Measurements from ENCODE around the gene FAM193A. TPM values are rescaled to one million over a fixed set of nuclear protein-coding genes. Genes with fewer than 3 reads are reported as not detected.
"Not testable (repeated sequence)": the region's sequence is repeated elsewhere in the genome, so short reads cannot be mapped to it uniquely, and the experiment has no call there.

Gene FAM193A, protein sequence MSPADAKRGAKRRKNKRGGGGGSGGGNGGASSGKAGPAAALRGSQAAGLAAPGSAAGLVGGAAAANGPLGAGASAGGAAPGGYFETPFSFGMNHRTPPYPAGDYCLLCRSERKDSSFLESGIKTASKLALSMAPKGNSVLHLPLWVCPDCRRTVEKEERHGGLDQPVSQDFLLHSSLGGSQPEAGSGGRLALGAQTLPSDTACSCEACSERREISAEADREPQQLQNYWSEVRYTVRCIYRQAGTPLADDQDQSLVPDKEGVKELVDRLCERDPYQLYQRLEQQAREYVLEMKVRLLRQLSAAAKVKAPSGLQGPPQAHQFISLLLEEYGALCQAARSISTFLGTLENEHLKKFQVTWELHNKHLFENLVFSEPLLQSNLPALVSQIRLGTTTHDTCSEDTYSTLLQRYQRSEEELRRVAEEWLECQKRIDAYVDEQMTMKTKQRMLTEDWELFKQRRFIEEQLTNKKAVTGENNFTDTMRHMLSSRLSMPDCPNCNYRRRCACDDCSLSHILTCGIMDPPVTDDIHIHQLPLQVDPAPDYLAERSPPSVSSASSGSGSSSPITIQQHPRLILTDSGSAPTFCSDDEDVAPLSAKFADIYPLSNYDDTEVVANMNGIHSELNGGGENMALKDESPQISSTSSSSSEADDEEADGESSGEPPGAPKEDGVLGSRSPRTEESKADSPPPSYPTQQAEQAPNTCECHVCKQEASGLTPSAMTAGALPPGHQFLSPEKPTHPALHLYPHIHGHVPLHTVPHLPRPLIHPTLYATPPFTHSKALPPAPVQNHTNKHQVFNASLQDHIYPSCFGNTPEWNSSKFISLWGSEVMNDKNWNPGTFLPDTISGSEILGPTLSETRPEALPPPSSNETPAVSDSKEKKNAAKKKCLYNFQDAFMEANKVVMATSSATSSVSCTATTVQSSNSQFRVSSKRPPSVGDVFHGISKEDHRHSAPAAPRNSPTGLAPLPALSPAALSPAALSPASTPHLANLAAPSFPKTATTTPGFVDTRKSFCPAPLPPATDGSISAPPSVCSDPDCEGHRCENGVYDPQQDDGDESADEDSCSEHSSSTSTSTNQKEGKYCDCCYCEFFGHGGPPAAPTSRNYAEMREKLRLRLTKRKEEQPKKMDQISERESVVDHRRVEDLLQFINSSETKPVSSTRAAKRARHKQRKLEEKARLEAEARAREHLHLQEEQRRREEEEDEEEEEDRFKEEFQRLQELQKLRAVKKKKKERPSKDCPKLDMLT (N-terminal part only)
- polyA plus RNA-seq (2013, experiment 1 of 2; ENCODE audit: insufficient read length), result 14.7 TPM
- 14.6 TPM for polyA plus RNA-seq (2013, experiment 2 of 2; ENCODE audit: insufficient read length)

DNA sequence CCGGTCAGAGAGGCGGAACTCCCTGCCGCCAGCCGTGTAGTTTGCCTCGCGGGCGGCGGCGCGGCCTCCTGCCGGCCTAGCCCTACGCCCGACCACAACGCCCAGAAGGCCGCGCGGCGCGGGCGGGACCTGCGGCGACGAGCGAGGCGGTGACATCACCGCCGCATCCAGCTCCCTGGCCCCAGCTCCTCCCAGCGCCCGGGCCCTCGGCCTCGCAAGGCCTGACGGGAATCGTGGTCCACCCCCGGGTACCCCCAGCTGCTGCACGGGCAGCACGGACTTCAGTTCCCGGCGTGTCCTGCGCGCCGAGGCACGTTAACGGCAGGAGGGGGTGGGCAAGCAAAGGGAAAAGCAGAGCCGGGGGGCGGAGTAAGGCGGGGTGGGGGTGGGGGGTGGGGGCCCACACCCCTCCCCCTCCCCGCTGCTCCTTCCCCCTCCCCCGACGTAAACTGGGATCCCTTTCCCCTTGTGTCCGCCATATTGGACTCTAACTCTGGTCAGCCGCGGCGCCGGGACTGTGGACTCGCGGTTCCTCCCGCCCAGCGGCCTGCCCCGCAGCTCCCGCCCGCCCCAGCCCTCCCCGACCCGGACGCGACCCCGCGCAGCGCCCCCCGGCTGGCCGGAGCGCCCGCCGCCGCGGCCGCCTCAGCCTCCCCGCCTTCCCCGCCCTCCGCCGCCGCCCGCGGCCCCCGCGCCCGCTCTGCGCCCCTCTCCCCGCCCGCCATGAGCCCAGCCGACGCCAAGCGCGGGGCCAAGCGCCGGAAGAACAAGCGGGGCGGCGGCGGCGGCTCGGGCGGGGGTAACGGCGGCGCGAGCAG lies at the start of gene FAM193A:
FAM193A (plus strand) TSS at position 455 of the 818 bp plus-strand sequence; CDS start at position 724, 269 bp downstream.
- DNase-seq, result peak; percentile 100

DNA sequence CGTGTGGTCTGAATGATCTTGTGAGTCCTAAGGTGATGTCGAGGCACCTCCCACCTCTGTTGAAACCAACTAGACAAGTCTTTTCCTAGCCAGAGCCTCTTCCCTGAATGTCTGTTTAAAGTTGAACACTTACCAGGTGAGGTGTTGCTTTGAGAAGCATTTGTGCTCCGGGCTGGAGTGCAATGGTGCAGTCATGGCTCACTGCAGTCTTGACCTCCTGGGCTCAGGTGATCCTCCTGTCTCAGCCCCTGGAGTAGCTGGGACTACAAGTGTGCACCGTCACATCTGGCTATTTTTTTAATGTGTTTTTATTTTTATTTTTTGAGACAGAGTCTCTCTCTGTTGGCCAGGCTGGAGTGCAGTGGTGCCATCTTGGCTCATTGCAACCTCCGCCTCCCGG lies 49.5 kb upstream of the FAM193A start:
- DNase-seq, result no peak

DNA sequence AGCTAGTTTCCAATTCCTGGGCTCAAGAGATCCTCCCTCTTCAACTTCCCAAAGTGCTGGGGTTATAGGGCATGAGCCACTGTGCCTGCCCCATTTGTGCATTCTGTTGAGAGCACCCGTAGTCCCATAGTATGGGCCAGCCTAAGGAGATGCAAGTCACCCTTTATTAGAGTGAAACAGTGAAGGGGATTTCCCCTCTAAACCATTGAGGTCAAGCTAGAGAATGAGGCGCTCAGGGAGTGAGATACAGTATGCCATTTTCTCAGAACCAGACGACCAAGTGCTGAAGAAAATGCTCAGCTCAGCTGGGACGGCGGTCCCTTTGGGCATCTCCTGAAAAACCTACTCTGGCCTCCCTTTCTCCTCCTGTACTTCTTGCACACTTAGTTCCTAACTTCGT lies 48.8 kb upstream of the FAM193A start:
- DNase-seq, result no peak

DNA sequence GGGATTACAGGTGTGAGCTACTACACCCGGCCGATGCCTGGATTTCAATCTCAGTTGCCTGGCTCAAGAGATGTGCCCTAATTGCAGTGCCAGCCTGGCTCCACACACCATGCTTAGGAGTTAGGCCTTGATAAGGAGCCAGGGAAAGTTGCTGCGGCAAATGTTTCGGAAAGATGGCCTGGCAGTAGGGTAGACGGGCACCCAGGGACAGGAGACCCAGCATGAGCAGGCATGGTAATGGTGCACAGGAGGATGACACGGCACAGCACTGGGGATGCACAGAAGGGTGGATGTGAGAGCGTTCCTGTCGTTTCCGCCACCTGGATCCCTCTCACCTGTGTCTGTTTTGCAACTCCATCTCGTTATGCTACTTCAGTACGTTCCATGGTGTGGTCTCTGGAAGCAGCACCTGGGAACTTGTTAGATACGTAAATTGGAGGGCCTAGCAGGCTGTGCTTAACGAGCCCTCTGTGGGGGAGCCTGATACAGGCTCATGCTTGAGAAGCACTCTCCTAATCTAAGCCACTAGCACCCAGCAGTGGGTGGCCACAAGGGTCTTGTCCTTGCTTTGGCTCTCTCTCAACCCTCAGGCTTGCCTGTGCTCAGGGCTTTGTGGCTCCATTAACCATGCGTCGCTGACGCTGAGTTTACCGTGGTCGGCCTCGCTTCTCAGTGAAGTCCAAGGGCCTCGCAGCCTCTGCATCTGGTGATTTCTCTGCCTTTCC lies 47.2 kb upstream of the FAM193A start:
- no peak for DNase-seq

DNA sequence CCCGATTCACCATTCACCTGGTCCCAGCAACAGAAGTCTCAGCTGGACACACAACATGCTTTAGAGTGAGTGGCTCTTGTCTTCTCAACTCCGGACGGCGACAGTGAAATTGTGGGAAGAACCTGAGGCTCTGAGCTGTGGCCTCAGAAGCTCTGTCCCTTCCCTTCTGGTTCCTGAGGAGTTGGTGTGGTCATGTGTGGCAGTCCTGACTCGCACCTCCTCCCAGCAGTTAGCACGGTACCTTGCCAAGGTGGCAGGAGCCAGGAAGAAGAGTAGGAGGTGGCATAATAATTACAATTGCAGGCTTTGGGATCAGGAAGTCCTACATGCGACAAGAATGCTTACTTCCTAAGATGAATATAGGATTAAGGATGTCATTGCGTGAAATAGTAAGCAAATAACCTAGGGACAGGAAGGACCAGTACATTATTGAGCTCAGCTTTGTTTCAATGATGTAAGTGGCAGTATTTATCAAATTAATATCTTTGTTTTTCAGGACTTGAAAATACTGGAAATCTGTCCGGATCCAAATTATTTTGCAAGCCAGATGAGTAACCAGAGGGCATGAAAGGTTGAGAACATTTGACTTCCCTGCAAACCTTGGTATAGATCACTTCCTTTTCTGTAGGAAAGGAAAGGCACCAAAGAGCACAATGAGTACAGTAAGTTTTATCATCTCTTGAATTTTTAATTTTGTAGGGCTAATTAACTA lies 46.5 kb upstream of the FAM193A start:
- no peak for DNase-seq

DNA sequence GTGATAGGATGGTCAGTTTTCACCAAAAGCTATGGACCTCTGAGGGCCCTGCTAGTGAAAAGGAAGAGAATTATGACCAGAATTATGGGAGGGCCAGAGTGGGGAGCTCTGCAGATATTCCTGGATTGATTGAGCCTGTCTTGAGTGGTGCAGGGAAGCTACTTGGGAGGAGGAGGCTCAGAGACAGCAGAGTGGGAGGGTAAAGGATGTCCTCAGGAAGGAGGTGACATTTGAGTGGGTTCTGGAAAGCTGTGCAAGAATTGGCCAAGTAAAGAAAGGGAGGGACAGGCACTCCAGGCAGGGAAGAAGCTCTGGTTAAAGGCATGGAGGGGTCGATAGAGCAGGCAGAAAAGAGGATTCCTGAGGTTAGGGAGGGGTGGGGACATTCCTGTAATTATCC lies 43.5 kb upstream of the FAM193A start:
- DNase-seq, result no peak

DNA sequence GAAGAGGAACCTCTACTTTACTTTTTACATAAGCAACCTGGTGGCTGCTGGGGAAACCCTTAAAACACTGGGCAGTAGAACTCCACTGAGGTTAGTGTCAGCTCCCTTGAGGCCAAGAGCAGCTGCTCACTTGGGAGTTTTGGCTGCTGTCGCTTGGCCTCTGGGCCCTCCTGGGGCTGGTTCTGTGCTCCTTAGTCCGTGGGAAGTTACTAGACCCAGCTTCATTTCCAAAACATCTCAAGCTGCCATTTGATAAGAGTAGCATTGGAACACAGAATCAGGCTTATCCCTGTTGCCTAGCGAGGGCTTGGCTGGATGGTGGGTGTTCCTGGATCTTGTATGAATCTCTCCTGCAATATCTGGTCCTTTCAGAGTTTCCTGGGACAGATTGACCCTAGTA lies 41.5 kb upstream of the FAM193A start:
- no peak for DNase-seq

DNA sequence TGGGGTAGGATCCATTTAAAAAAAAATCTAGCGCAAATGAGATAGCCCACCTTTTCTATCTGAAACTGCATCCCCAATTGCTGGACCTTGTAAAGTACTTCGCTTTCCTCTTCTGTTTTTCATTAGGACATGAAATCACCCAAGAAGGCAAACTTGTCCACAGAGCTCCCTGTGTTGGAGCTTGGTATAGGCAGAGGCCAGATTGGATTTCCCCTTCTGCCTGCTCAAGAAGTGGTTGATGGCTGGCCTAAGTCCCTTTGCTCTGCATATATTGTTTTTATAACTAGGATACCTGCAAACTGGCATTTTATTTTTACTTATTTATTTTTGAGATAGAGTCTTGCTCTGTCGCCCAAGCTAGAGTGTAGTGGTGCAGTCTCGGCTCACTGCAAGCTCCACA lies 39.1 kb upstream of the FAM193A start:
- DNase-seq, result no peak

DNA sequence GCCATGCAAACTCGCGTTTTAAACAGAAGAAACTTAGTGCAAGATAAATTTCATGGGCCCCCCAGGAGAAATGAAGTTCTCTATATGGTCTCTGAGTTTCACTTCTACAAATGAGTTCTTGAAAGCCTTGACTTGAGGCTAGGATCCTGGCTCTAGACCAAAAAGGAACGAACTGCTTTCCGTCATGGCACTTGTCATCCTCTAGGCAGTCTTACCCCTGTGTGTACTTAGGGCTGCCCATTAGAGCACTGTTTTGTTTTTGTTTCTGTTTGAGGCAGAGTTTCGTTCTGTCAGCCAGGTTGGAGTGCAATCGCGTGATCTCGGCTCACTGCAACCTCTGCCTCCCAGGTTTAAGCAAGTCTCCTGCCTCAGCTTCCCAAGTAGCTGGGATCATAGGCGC lies 38.5 kb upstream of the FAM193A start:
- DNase-seq, result no peak

DNA sequence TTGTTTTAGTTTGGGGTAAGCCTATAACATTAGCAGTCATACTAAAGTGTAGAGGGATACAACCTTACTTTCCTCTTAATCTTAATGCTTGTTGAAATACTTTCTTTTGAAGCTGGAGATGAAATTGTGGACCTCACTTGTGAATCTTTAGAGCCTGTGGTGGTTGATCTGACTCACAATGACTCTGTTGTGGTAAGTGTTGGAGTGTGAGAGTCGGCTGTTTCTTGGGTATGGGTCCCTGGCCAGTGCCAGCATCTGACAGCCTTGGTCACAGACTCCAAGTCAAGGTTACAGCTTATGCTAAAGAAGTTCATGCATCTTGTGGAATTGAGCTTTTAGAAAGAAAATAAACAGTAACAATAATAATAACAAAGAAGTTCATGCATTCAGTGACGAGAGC lies 35.9 kb upstream of the FAM193A start:
- no peak for DNase-seq

DNA sequence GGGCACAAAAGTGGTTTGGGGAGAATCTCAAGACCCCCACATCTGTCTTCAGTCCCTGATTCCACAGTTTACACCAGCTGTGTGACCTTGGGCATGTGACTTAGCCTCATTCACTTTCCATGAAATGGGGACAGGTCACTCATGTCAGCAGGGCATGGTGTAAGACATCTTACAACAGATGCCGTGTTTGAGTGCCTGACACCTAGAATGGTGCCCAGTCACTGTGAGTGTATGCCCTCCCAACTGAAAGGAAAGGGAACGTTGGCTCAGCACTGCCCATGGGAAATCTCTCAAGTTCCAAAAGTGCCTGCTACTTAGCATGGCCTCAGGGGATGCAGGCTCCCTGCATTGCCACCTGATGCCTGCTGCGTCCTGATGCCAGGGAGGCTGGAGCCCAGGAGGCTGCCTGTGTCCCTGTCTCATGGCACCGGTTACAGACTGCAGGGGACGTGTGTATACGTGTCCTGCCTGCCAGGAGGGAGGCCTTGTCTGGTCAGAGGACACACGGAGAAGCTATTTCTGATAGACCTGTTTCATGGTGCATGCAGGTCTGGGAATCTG lies 35.3 kb upstream of the FAM193A start:
- no peak for DNase-seq

DNA sequence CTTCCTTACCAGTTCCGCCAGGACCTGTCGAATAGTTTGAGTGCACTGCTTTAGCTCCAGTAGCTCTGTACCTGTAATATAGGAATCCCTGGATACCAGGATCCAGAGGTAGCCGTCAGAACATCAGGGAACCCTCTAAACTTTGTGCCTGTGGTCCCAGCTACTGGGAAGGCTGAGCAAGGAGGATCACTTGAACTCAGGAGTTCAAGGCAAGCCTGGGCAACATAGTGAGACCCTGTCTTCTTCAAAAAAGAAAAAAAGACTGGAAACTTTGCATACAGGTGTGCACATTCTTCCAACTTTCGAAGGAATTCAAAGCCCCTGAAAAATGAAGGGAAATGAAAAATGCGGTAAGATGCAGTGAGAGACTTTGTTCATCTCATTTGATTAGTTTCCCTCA lies 32.6 kb upstream of the FAM193A start:
- no peak for DNase-seq

DNA sequence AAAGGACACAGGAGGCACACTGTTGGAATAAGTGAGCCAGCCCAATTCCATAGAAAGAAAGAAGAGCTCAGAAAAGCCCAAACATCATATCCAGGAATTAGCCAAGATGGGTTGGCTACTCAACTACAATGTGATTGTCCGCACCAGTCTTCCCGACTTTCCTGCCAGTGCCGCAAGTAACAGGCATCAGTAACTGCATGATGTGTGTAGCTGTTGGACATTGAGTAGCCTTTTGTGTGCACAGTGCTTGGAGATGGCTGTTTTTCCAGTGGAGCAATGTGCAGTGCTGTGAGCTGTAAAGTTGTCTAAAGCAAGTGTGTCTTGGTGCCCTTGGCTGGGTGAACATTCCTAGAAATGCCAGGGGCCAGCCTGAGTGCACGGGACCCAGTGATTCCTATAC lies 29.2 kb upstream of the FAM193A start:
- no peak for DNase-seq

DNA sequence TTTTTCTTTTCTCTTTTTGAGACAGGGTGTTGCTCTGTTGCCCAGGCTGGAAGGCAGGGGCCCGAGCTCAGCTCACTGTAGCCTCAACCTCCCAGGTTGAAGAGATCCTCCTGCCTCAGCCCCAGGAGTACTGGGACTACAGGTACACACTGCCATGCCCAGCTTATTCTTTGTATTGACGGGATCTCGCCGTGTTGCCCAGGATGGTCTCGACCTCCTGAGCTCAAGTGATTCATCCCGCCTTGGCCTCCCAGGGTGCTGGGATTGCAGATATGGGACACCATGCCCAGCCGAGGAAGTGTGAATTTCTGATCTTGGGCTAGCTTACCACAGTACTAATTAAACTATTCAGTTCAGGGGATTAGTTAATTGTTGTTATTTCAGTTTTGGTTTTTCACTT lies 28.6 kb upstream of the FAM193A start:
- no peak for DNase-seq

DNA sequence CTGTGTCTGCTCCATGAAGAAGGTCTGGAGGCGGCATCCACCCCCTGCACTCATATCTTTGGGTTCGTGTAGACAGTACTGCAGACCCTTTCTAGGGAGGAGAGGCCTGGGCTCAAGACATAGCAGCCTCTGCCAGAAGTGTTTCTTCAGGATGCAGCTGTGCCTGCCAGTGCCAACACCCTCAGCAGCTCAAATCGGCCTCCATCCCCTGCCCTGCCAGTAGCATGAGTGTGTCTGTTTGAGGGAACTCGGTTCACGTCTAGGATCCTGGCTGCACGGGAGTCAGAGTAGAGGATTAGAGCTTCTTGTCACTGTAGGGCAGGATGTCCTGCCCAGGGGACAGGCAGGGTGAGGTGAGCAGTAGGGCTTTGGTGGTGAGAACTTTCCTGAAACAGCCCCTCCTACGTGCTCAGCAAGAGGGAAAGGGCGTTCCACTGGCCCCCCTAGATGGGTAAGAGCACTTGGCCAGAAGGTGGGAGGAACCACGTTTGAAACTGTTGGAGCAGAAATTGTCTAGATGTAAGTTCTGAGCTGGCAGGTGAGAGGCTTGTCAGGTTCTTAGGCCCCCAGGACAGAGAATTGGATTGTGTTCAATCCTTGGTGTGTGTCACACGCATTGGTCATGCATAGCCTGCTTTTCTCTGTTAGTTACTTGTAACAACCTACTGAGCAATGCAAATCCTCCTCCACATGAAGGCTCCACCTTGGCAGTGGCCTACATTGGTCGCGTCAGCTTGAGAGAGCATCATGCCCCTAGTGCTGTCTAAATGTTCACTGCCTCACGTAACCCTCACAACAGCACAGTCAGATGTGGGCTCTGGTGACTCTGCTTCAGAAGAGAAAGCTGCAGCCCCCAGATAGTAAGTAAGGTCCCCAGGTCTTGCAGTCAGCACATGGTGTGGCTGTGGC lies 25.8 kb upstream of the FAM193A start:
- DNase-seq, result no peak

DNA sequence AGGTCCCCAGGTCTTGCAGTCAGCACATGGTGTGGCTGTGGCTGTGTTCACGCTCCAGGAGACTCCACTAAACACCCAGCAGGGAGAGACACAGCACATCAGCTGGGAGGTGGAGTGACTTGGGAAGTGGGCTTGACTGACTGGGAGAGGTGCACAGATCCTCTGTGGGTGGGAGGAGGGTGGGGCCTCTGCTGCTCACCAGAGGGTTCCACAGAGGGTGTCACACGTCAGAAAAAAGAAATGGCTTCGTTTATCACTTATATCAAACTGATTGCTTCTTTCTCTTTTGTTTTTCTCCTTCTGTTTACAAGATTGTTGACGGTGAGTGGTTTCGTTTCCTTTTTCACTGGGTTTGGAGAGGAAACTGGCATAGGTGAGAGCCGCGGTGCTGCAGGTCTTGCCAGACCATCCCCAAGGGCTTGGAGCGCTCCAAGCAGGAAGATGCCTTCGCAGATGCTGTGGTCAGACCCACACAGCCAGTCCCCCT lies 24.8 kb upstream of the FAM193A start:
- no peak for DNase-seq

DNA sequence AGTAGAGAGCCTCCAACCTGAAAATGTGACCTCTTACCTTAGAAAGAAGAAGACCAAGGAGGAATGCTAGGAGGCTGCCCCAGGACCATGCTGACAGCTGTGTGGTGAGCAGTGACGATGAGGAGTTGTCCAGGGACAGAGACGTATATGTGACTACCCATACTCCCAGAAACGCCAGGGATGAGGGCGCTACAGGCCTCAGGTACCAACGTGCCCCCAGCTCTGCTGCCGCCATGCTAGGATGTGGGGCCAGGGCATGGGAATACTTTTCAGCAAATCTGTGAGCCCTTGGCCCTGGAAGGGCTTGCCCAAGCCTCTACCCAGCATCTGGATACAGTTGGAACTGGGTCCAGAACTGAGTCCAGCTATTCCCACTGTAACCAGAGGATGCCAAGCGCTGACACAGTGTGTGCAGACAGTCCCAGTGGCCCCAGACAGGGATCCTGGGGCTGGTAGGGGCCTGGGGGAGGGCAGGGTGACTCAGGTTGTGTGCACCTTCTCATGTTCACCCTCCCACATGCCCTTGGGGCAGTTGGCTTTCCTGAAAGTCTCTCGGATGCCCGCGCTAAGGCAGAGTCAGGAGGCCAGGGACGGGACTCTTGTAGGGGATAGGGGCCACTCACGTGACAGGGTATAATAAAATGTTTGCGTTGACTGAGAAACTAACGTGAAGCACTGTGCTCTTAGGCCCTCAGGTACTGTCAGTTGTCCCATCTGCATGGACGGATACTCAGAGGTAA lies 23.9 kb upstream of the FAM193A start:
- DNase-seq, result no peak

DNA sequence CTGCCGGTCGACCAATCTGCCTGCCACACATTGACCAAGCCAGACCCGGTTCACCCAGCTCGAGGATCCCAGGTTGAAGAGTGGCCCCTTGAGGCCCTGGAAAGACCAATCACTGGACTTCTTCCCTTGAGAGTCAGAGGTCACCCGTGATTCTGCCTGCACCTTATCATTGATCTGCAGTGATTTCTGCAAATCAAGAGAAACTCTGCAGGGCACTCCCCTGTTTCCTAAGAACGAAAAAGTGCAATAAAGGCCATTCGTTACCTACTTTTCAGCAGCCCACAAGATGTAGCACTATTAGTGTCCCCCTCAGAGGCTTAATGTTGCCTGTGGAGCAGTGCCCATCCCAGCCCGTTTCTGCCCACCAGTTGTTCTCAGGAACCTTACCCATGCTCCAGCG lies 22.3 kb upstream of the FAM193A start:
- not testable (repeated sequence) for DNase-seq
